ENCODE results near the gene TTN.

Gene TTN

DNA sequence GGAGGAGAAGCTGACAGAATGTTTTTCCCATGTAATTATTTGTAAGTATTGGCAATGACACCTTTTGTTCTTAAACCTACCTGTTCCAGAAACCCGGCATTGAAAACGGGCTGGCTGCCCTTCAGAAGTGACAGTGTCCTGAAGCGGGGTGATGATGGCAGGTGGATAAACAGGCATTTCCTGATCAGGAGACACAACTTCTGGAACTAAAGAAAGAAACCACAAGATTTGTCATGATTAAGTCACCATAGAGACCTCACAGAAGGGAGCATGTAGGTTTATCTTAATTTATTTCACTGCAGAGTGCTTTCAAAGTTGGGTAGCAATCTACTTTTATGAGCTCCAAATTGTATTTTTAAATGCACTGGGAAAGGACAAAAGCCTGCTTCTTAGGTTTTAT is 43.1 kb downstream of the TTN start:
- TF ChIP-seq, protein P1, sequence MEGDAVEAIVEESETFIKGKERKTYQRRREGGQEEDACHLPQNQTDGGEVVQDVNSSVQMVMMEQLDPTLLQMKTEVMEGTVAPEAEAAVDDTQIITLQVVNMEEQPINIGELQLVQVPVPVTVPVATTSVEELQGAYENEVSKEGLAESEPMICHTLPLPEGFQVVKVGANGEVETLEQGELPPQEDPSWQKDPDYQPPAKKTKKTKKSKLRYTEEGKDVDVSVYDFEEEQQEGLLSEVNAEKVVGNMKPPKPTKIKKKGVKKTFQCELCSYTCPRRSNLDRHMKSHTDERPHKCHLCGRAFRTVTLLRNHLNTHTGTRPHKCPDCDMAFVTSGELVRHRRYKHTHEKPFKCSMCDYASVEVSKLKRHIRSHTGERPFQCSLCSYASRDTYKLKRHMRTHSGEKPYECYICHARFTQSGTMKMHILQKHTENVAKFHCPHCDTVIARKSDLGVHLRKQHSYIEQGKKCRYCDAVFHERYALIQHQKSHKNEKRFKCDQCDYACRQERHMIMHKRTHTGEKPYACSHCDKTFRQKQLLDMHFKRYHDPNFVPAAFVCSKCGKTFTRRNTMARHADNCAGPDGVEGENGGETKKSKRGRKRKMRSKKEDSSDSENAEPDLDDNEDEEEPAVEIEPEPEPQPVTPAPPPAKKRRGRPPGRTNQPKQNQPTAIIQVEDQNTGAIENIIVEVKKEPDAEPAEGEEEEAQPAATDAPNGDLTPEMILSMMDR (IDR thresholded peaks at IDR 0.05; ENCODE audit: insufficient read depth, low read depth, low read length, missing control alignments): no peak
- peak; percentile 62 for DNase-seq (ENCODE audit: low read depth)
- H3K4me3 ChIP-seq (ENCODE audit: low read length): no peak overlapping the region

DNA sequence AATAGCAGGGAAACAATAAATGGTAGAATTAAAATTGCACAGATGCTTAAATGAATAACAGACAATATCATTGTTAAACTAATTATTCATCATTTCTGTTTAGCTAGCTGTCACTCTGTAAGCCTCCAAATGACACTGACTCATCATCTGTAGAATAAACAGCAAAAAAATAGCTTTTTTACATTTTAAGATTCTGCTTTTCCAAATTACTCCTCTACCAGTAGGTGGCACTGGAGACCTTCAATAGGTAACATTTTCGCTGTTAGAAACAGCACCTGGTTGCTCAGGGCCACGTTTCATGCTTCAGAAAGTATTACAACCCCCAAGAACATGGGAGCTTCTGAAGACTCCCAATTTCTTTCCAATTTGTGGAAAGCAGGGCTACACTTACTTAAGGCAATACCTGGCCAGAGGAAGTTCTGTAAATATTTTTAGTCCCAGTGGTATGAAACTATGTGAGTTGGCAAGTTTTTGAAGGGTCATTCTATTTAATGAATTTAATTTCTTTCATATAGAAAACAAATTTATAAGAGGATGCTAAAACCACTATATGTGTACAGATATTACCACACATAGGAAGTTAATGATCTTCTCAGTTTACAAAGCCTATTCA is 45.4 kb downstream of the TTN start:
- TF ChIP-seq, protein P1 (IDR thresholded peaks at IDR 0.05; ENCODE audit: insufficient read depth, low read depth, low read length, missing control alignments): peak; percentile 74
- peak; percentile 73 for DNase-seq (ENCODE audit: low read depth)
- H3K4me3 ChIP-seq (ENCODE audit: low read length): no peak overlapping the region

DNA sequence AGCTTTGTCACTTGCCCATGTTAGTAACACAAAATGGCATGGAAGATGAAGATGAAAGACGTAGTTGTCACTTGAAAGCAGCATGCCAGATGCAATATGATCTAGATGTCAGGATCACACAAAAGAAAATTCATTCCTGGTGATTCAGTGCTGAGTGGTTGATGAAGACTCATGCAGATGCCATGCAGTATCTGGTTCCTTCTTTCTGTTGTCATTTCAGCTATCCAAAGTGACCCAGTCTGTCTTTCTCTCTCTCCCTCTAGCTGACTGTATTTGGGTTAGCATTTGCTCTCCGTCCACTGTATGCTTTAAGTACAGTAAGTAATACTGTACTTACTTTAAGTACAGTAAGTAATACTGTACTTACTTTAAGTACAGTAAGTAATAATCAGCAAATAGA is 50.4 kb downstream of the TTN start:
- TF ChIP-seq, protein P1 (IDR thresholded peaks at IDR 0.05; ENCODE audit: insufficient read depth, low read depth, low read length, missing control alignments): no peak
- H3K4me3 ChIP-seq (ENCODE audit: low read length): no peak overlapping the region
- peak; percentile 77 for DNase-seq (ENCODE audit: low read depth)

DNA sequence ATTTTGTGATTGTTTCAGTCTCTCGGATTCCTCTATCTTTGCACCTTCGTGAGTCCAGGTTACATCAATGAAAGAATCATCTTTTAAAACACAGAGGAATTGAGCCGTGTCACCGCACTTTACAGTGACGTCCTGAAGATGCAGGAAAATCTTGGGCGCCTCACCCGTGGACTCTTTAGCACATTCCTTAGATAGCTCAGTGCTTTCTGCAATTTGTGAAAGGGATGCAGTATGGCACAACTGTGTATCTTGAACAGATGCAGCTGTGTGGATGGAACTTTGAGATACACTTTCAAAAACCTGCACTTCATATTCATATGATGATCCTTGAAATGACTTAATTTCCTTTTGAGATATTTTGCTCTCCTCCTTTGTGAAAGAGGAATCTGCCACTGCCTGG is 50.9 kb downstream of the TTN start:
- DNase-seq (ENCODE audit: low read depth): no peak
- TF ChIP-seq, protein P1 (IDR thresholded peaks at IDR 0.05; ENCODE audit: insufficient read depth, low read depth, low read length, missing control alignments): no peak
- no peak overlapping the region for H3K4me3 ChIP-seq (ENCODE audit: low read length)

DNA sequence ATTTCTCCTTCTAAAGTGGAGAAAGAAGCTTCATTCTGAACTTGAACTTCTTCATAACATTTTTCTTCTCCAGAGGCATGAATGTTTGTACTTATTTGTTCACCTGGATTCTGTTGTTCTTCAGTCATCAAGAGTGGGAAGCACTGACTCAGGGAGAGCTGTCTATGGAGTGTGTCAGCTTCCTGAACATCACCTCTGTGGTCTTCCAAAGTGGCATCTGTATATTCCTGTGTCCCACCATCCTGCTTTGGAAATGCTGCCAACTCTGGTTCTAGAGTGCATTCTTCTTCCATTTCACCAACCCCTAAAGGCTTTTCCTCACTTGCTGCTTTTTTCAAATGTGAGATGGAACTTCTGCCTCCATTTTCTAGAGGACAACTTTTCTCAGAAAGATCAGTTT is 59.5 kb downstream of the TTN start:
- H3K4me3 ChIP-seq (ENCODE audit: low read length): no peak overlapping the region
- peak; percentile 77 for DNase-seq (ENCODE audit: low read depth)
- TF ChIP-seq, protein P1 (IDR thresholded peaks at IDR 0.05; ENCODE audit: insufficient read depth, low read depth, low read length, missing control alignments): no peak

DNA sequence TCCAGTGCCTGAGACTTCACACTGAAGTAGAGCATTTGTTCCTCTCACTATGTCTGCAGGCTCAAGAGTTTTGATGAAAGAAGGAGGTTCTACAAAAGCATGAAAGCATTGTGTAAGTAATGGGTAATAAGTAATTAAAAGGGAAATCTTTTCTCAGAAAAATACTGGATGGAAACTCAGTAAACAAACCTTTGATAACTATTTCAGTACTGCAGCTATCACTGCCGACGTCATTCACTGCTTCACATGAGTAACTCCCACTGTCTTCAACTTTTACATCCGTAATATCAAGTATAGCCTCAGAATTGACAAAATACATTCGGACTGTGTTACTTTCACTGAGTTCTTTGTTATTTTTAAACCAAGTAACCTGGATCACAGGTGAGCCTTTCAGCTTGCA is 72.7 kb downstream of the TTN start:
- H3K4me3 ChIP-seq (ENCODE audit: low read length): no peak overlapping the region
- DNase-seq (ENCODE audit: low read depth): no peak
- TF ChIP-seq, protein P1 (IDR thresholded peaks at IDR 0.05; ENCODE audit: insufficient read depth, low read depth, low read length, missing control alignments): no peak

DNA sequence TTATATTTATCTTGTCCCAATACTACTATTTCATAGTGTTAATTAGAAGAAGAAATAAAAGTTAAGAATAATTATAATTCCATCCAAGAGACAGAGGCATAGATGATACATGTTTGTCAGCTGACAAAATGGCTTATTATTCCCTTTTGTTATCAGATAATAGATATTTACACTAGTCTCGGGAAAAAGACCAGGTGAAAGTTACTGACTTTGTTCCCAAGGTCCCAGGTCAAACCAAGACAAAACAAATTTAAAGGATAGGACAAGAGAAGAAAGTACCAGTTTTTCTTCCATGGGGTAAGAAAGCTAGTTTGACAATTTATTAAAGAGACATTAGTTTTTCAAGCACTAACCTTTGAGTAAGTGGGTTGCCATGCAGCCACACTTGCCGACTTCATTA is 73.2 kb downstream of the TTN start:
- DNase-seq (ENCODE audit: low read depth): no peak
- TF ChIP-seq, protein P1 (IDR thresholded peaks at IDR 0.05; ENCODE audit: insufficient read depth, low read depth, low read length, missing control alignments): no peak
- H3K4me3 ChIP-seq (ENCODE audit: low read length): no peak overlapping the region
